ENCODE results near the gene SULT4A1.

GRCh38 chr22:43823911-43824665 is 38.2 kb downstream of the SULT4A1 start:
- TF ChIP-seq, protein P1, sequence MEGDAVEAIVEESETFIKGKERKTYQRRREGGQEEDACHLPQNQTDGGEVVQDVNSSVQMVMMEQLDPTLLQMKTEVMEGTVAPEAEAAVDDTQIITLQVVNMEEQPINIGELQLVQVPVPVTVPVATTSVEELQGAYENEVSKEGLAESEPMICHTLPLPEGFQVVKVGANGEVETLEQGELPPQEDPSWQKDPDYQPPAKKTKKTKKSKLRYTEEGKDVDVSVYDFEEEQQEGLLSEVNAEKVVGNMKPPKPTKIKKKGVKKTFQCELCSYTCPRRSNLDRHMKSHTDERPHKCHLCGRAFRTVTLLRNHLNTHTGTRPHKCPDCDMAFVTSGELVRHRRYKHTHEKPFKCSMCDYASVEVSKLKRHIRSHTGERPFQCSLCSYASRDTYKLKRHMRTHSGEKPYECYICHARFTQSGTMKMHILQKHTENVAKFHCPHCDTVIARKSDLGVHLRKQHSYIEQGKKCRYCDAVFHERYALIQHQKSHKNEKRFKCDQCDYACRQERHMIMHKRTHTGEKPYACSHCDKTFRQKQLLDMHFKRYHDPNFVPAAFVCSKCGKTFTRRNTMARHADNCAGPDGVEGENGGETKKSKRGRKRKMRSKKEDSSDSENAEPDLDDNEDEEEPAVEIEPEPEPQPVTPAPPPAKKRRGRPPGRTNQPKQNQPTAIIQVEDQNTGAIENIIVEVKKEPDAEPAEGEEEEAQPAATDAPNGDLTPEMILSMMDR (IDR thresholded peaks at IDR 0.05), result no peak
- no peak for TF ChIP-seq POLR2A (IDR thresholded peaks at IDR 0.05)

Data from testis (tissue), 2 donors.